ENCODE data around the gene UGT1A6.

DNA sequence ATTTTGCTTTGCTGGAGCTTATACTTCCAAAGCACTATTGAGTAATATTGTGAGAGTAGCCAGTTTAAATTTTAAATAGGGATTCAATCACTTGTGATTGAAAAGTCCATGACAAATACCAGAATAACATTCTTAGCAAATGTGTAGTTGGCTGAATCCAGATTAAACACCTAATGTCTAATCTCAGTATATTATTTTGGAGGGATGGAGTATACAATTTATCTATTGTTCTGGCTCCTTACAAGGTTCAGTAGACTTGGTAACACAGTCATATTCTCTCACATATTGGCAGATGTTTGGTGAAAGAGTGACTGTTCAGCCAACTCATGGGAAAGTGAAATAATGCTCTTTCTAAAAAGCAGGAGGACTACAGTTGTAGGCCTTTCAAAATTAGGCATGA lies 18.8 kb upstream of the UGT1A6 start:
- TF ChIP-seq CREB1 (CRISPR knock-in tag; IDR thresholded peaks at IDR 0.05; ENCODE audit: low read depth) (no peak), POLR2AphosphoS5 (IDR thresholded peaks at IDR 0.05; ENCODE audit: low read depth) (no peak), EZH2phosphoT487 (IDR thresholded peaks at IDR 0.05; ENCODE audit: unreplicated experiment) (no peak), EZH2 (IDR thresholded peaks at IDR 0.05; ENCODE audit: low read depth, unreplicated experiment) (no peak), ZNF331 (CRISPR knock-in tag; IDR thresholded peaks at IDR 0.05; ENCODE audit: low read depth) (no peak), JUNB (IDR thresholded peaks at IDR 0.05; ENCODE audit: unreplicated experiment) (no peak), ZNF114 (CRISPR knock-in tag; IDR thresholded peaks at IDR 0.05) (no peak), STAT1 (IDR thresholded peaks at IDR 0.05; ENCODE audit: unreplicated experiment) (no peak)
- TF ChIP-seq, protein P1, sequence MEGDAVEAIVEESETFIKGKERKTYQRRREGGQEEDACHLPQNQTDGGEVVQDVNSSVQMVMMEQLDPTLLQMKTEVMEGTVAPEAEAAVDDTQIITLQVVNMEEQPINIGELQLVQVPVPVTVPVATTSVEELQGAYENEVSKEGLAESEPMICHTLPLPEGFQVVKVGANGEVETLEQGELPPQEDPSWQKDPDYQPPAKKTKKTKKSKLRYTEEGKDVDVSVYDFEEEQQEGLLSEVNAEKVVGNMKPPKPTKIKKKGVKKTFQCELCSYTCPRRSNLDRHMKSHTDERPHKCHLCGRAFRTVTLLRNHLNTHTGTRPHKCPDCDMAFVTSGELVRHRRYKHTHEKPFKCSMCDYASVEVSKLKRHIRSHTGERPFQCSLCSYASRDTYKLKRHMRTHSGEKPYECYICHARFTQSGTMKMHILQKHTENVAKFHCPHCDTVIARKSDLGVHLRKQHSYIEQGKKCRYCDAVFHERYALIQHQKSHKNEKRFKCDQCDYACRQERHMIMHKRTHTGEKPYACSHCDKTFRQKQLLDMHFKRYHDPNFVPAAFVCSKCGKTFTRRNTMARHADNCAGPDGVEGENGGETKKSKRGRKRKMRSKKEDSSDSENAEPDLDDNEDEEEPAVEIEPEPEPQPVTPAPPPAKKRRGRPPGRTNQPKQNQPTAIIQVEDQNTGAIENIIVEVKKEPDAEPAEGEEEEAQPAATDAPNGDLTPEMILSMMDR (conservative IDR thresholded peaks at IDR 0.05; ENCODE audit: low read depth in 2 of 2), result no peak
- TF ChIP-seq, protein P2, sequence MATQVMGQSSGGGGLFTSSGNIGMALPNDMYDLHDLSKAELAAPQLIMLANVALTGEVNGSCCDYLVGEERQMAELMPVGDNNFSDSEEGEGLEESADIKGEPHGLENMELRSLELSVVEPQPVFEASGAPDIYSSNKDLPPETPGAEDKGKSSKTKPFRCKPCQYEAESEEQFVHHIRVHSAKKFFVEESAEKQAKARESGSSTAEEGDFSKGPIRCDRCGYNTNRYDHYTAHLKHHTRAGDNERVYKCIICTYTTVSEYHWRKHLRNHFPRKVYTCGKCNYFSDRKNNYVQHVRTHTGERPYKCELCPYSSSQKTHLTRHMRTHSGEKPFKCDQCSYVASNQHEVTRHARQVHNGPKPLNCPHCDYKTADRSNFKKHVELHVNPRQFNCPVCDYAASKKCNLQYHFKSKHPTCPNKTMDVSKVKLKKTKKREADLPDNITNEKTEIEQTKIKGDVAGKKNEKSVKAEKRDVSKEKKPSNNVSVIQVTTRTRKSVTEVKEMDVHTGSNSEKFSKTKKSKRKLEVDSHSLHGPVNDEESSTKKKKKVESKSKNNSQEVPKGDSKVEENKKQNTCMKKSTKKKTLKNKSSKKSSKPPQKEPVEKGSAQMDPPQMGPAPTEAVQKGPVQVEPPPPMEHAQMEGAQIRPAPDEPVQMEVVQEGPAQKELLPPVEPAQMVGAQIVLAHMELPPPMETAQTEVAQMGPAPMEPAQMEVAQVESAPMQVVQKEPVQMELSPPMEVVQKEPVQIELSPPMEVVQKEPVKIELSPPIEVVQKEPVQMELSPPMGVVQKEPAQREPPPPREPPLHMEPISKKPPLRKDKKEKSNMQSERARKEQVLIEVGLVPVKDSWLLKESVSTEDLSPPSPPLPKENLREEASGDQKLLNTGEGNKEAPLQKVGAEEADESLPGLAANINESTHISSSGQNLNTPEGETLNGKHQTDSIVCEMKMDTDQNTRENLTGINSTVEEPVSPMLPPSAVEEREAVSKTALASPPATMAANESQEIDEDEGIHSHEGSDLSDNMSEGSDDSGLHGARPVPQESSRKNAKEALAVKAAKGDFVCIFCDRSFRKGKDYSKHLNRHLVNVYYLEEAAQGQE (IDR thresholded peaks at IDR 0.05; ENCODE audit: unreplicated experiment), result no peak
- TF ChIP-seq, protein P3, sequence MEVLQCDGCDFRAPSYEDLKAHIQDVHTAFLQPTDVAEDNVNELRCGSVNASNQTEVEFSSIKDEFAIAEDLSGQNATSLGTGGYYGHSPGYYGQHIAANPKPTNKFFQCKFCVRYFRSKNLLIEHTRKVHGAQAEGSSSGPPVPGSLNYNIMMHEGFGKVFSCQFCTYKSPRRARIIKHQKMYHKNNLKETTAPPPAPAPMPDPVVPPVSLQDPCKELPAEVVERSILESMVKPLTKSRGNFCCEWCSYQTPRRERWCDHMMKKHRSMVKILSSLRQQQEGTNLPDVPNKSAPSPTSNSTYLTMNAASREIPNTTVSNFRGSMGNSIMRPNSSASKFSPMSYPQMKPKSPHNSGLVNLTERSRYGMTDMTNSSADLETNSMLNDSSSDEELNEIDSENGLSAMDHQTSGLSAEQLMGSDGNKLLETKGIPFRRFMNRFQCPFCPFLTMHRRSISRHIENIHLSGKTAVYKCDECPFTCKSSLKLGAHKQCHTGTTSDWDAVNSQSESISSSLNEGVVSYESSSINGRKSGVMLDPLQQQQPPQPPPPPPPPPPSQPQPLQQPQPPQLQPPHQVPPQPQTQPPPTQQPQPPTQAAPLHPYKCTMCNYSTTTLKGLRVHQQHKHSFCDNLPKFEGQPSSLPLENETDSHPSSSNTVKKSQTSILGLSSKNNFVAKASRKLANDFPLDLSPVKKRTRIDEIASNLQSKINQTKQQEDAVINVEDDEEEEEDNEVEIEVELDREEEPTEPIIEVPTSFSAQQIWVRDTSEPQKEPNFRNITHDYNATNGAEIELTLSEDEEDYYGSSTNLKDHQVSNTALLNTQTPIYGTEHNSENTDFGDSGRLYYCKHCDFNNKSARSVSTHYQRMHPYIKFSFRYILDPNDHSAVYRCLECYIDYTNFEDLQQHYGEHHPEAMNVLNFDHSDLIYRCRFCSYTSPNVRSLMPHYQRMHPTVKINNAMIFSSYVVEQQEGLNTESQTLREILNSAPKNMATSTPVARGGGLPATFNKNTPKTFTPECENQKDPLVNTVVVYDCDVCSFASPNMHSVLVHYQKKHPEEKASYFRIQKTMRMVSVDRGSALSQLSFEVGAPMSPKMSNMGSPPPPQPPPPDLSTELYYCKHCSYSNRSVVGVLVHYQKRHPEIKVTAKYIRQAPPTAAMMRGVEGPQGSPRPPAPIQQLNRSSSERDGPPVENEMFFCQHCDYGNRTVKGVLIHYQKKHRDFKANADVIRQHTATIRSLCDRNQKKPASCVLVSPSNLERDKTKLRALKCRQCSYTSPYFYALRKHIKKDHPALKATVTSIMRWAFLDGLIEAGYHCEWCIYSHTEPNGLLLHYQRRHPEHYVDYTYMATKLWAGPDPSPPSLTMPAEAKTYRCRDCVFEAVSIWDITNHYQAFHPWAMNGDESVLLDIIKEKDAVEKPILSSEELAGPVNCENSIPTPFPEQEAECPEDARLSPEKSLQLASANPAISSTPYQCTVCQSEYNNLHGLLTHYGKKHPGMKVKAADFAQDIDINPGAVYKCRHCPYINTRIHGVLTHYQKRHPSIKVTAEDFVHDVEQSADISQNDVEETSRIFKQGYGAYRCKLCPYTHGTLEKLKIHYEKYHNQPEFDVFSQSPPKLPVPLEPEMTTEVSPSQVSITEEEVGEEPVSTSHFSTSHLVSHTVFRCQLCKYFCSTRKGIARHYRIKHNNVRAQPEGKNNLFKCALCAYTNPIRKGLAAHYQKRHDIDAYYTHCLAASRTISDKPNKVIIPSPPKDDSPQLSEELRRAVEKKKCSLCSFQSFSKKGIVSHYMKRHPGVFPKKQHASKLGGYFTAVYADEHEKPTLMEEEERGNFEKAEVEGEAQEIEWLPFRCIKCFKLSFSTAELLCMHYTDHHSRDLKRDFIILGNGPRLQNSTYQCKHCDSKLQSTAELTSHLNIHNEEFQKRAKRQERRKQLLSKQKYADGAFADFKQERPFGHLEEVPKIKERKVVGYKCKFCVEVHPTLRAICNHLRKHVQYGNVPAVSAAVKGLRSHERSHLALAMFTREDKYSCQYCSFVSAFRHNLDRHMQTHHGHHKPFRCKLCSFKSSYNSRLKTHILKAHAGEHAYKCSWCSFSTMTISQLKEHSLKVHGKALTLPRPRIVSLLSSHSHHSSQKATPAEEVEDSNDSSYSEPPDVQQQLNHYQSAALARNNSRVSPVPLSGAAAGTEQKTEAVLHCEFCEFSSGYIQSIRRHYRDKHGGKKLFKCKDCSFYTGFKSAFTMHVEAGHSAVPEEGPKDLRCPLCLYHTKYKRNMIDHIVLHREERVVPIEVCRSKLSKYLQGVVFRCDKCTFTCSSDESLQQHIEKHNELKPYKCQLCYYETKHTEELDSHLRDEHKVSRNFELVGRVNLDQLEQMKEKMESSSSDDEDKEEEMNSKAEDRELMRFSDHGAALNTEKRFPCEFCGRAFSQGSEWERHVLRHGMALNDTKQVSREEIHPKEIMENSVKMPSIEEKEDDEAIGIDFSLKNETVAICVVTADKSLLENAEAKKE (CRISPR knock-in tag; IDR thresholded peaks at IDR 0.05), result no peak
- TF ChIP-seq, protein P4, sequence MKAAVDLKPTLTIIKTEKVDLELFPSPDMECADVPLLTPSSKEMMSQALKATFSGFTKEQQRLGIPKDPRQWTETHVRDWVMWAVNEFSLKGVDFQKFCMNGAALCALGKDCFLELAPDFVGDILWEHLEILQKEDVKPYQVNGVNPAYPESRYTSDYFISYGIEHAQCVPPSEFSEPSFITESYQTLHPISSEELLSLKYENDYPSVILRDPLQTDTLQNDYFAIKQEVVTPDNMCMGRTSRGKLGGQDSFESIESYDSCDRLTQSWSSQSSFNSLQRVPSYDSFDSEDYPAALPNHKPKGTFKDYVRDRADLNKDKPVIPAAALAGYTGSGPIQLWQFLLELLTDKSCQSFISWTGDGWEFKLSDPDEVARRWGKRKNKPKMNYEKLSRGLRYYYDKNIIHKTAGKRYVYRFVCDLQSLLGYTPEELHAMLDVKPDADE (IDR thresholded peaks at IDR 0.05), result no peak

Measured in GM23338 (cell line).